Activated T-cell treated with anti-CD3 and anti-CD28 coated beads, Interleukin-2, amount 50 U/mL, for 48 hours (primary cell): ENCODE results near the gene THAP7.

ENCODE experiments used
- DNase-seq, 2 experiments: peaks; one replicate each; pipeline ENCODE4 v3.0.0-alpha.2; 2020

Gene THAP7

GRCh38 chr22:20963201-20964052, 38.5 kb downstream of the THAP7 start:
- DNase-seq = no peak

GRCh38 chr22:20962491-20962945, 39.4 kb downstream of the THAP7 start:
- DNase-seq = no peak

- no peak for DNase-seq
Observed at GRCh38 chr22:20960609-20961008, 41.3 kb downstream of the THAP7 start.

GRCh38 chr22:20959578-20960461, 42.1 kb downstream of the THAP7 start:
- DNase-seq = no peak

- DNase-seq = no peak
Observed at GRCh38 chr22:20957683-20958431, 44.1 kb downstream of the THAP7 start.

- no peak for DNase-seq
Observed at GRCh38 chr22:20957102-20957682, 44.7 kb downstream of the THAP7 start.

GRCh38 chr22:20956258-20957101, 45.4 kb downstream of the THAP7 start:
- no peak for DNase-seq

GRCh38 chr22:20955548-20955947, 46.4 kb downstream of the THAP7 start:
- no peak for DNase-seq

- DNase-seq = no peak
Observed at GRCh38 chr22:20953668-20954500, 48.0 kb downstream of the THAP7 start.

- no peak for DNase-seq
Observed at GRCh38 chr22:20953342-20953608, 48.6 kb downstream of the THAP7 start.

- DNase-seq = no peak
Observed at GRCh38 chr22:20952544-20953341, 49.2 kb downstream of the THAP7 start.

- DNase-seq = no peak
Observed at GRCh38 chr22:20951932-20952380, 50.0 kb downstream of the THAP7 start.

- no peak for DNase-seq
Observed at GRCh38 chr22:20951151-20951931, 50.6 kb downstream of the THAP7 start.

GRCh38 chr22:20949698-20950183, 52.2 kb downstream of the THAP7 start:
- DNase-seq = no peak
